Right renal cortex interstitium (tissue), 3 donors: Measurements from ENCODE around the gene P2RX5. TPM values are rescaled to one million over a fixed set of nuclear protein-coding genes. Genes with fewer than 3 reads are reported as not detected.

Experiments used
- DNase-seq, 3 donors: peaks; one replicate each; pipeline ENCODE4 v3.0.0-alpha.2; 2013; ENCODE audit warnings: low read depth in 3 of 3, low spot score in 2 of 3
- polyA plus RNA-seq, 3 donors: library from polyadenylated mRNA; unstranded; fragments of 120-200 nt; gene quantifications; one replicate each; pipeline ENCODE4 v1.2.1, GENCODE V29; 2013; ENCODE audit not compliant: insufficient read length in 3 of 3

Gene P2RX5
- polyA plus RNA-seq, 3 donors, result 1.2 to 1.6 (median 1.4) TPM

GRCh38 chr17:3626831-3627768, 68.9 kb downstream of the P2RX5 start:
- DNase-seq, result no peak

Other genes with a start within 250 kb of the P2RX5 start
- gene SPATA22, start 224.3 kb downstream of the P2RX5 start, polyA plus RNA-seq, result 1 to 10 TPM in 1 of 3 donors, under 1 TPM in 2; 0.28 to 1.1 (median 0.56) TPM
- gene ASPA, start 220.2 kb downstream of the P2RX5 start, polyA plus RNA-seq, result 10 to 100 TPM; 23.1 to 25.5 (median 24.3) TPM
- gene TRPV3, start 138.3 kb downstream of the P2RX5 start, polyA plus RNA-seq, result under 1 TPM; 0.67 to 0.97 (median 0.91) TPM
- 1 to 10 TPM; 6.5 to 8.1 (median 7.9) TPM for gene TRPV1, start 86.7 kb downstream of the P2RX5 start, polyA plus RNA-seq
- 10 to 100 TPM; 12.1 to 15.7 (median 12.6) TPM for gene SHPK, start 59.9 kb downstream of the P2RX5 start, polyA plus RNA-seq
- gene CTNS, start 59.4 kb downstream of the P2RX5 start, polyA plus RNA-seq, result 10 to 100 TPM; 19.2 to 21.5 (median 19.6) TPM
- gene TAX1BP3, start 27.6 kb downstream of the P2RX5 start, polyA plus RNA-seq, result 10 to 100 TPM; 84.5 to 98.5 (median 92.6) TPM
- 10 to 100 TPM; 22.8 to 26.7 (median 26.4) TPM for gene EMC6, start 27.3 kb downstream of the P2RX5 start, polyA plus RNA-seq
- 1 to 10 TPM; 3.4 to 3.6 (median 3.5) TPM for gene HASPIN, start 27.7 kb upstream of the P2RX5 start, polyA plus RNA-seq
- gene ITGAE, start 105.0 kb upstream of the P2RX5 start, polyA plus RNA-seq, result 10 to 100 TPM; 37.4 to 40.9 (median 38.3) TPM
- gene NCBP3, start 150.1 kb upstream of the P2RX5 start, polyA plus RNA-seq, result 10 to 100 TPM; 62.9 to 78.9 (median 74.9) TPM
- gene CAMKK1, start 196.9 kb upstream of the P2RX5 start, polyA plus RNA-seq, result 1 to 10 TPM; 3.7 to 4.3 (median 3.8) TPM
- 1 to 10 TPM in 1 of 3 donors, under 1 TPM in 2; 0.71 to 1.5 (median 0.76) TPM for gene P2RX1, start 220.3 kb upstream of the P2RX5 start, polyA plus RNA-seq